MG63 (cell line): ENCODE results near the gene ANTXRL. TPM values are rescaled to one million over a fixed set of nuclear protein-coding genes. Genes with fewer than 3 reads are reported as not detected.

Source experiments
- total RNA-seq: library from RNA; depleted of rRNA; stranded (reverse); fragments of >200 nt; shearing (Covaris generic); gene quantifications from 2 replicates; pipeline ENCODE4 v1.2.3, GENCODE V29; 2014; ENCODE audit warnings: low replicate concordance; rRNA removed

Gene ANTXRL
- total RNA-seq, 1 experiment from 2014 or later = not detected

Other genes starting within 250 kb of the ANTXRL start
- gene MSMB, start 240.7 kb upstream of the ANTXRL start, total RNA-seq = not detected in 2 replicates
- gene ANXA8L1, start 88.8 kb downstream of the ANTXRL start, total RNA-seq = 2.0 TPM in 1 of 2 replicates, not detected in the other
- not detected in 2 replicates for gene NPY4R, start 179.0 kb downstream of the ANTXRL start, total RNA-seq